Activated B cell treated with CpG ODN at 0.5 μM for 24 hours (primary cell): ENCODE data around the gene BCAS3. TPM values are rescaled to one million over a fixed set of nuclear protein-coding genes. Genes with fewer than 3 reads are reported as not detected.

ENCODE experiments used
- ATAC-seq: fragments of 200-7000 bp; cut with Tn5 transposase; one replicate; pipeline ENCODE4 v1.10.0; 2021; ENCODE audit warnings: low read depth, mild to moderate bottlenecking, moderate library complexity
- CTCF ChIA-PET: fragments of 350-600 bp; sonication (Branson Sonifier 250); formaldehyde crosslinking; loops from one replicate; lab custom pipeline; 2021; ENCODE audit warnings: antibody characterized with exemption; lab: Charles Lee
- POLR2A ChIA-PET: fragments of 350-600 bp; sonication (Branson Sonifier 250); formaldehyde crosslinking; loops from one replicate; lab custom pipeline; 2021; ENCODE audit warnings: antibody characterized with exemption; lab: Charles Lee
- DNase-seq: peaks from one replicate; pipeline ENCODE4 v3.0.0; 2022
- H3K27ac Mint-ChIP-seq: one replicate; pipeline ENCODE4 v1.8.0; 2020; ENCODE audit warnings: mixed read lengths
- H3K27me3 Mint-ChIP-seq: one replicate; pipeline ENCODE4 v1.8.0; 2021; ENCODE audit warnings: mixed read lengths
- H3K36me3 Mint-ChIP-seq: one replicate; pipeline ENCODE4 v1.8.0; 2021; ENCODE audit warnings: low read depth, mixed read lengths
- H3K4me1 Mint-ChIP-seq: one replicate; pipeline ENCODE4 v1.8.0; 2021; ENCODE audit warnings: mixed read lengths
- H3K4me3 Mint-ChIP-seq: one replicate; pipeline ENCODE4 v1.8.0; 2020; ENCODE audit warnings: mild to moderate bottlenecking, mixed read lengths
- H3K9me3 Mint-ChIP-seq: one replicate; pipeline ENCODE4 v1.8.0; 2020; ENCODE audit warnings: mixed read lengths
- intact Hi-C: fragments of 100-400 bp; cut with micrococcal nuclease; formaldehyde crosslinking; loops from one replicate; pipeline ENCODE4 v1.15.1; 2024
- total RNA-seq: library from RNA; stranded (reverse); gene quantifications from 2 replicates; pipeline ENCODE4 v1.2.3, GENCODE V29; 2022
- TF ChIP-seq, protein P1 (sequence below): fragments of 200-600 bp; IDR thresholded peaks from one replicate; pipeline ENCODE4 v1.8.0; 2022; ENCODE audit warnings: antibody characterized with exemption, mild to moderate bottlenecking

The BCAS3 gene
- total RNA-seq, 1 donor from 2014 or later: 37.5 TPM

DNA sequence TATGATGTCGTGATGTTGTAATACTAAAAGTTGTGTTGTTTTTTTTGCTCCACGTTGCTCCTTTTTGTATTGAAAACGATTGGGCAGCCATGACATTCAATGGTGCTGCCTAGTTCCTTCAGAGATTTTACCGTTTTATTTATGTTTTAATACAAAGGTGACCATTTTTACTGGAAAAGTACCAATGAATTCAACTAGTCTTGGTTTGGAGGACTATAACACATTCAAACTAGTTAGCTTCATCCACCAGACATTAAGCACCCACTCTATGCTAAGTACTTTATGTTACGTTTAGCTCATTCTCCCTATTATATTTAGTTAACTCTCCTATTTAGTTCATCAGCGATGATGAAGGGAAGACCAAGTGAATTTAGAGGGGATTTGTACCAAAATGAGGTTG is 605.4 kb downstream of the BCAS3 start:
- H3K4me3 Mint-ChIP-seq: no peak overlapping the region
- intact Hi-C loops: no loop called here
- CTCF ChIA-PET: no interaction called here
- H3K36me3 Mint-ChIP-seq: no peaks in the 10 kb centered on the region
- DNase-seq: no peak
- H3K27ac Mint-ChIP-seq: no peak overlapping the region
- ATAC-seq: no peak
- POLR2A ChIA-PET: no interaction called here
- H3K27me3 Mint-ChIP-seq: no peaks in the 10 kb centered on the region
- TF ChIP-seq, protein P1, sequence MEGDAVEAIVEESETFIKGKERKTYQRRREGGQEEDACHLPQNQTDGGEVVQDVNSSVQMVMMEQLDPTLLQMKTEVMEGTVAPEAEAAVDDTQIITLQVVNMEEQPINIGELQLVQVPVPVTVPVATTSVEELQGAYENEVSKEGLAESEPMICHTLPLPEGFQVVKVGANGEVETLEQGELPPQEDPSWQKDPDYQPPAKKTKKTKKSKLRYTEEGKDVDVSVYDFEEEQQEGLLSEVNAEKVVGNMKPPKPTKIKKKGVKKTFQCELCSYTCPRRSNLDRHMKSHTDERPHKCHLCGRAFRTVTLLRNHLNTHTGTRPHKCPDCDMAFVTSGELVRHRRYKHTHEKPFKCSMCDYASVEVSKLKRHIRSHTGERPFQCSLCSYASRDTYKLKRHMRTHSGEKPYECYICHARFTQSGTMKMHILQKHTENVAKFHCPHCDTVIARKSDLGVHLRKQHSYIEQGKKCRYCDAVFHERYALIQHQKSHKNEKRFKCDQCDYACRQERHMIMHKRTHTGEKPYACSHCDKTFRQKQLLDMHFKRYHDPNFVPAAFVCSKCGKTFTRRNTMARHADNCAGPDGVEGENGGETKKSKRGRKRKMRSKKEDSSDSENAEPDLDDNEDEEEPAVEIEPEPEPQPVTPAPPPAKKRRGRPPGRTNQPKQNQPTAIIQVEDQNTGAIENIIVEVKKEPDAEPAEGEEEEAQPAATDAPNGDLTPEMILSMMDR: no peak
- H3K4me1 Mint-ChIP-seq: peaks cover 16% of the 10 kb centered on the region
- H3K9me3 Mint-ChIP-seq: peaks cover 2% of the 10 kb centered on the region

DNA sequence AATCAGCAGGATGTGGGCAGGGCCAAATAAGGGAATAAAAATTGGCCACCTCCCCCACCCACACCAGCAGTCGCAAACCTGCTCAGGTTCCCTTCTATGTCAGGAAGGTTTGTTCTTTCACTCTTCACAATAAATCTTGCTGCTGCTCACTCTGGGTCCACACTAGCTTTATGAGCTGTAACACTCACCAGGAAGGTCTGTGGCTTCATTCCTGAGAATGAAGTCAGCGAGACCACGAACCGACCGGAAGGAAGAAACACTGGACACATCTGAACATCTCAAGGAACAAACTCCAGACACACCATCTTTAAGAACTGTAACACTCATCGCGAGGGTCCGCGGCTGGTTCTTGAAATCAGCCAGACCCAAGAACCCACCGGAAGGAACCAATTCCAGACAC is 606.5 kb downstream of the BCAS3 start:
- ATAC-seq: no peak
- H3K9me3 Mint-ChIP-seq: peaks cover 2% of the 10 kb centered on the region
- H3K27ac Mint-ChIP-seq: no peak overlapping the region
- intact Hi-C loops: no loop called here
- H3K36me3 Mint-ChIP-seq: no peaks in the 10 kb centered on the region
- ChIA-PET CTCF (no interaction called here), POLR2A (no interaction called here)
- TF ChIP-seq, protein P1: no peak
- no peak for DNase-seq
- H3K4me3 Mint-ChIP-seq: no peak overlapping the region
- no peaks in the 10 kb centered on the region for H3K27me3 Mint-ChIP-seq
- H3K4me1 Mint-ChIP-seq: peaks cover 9% of the 10 kb centered on the region

DNA sequence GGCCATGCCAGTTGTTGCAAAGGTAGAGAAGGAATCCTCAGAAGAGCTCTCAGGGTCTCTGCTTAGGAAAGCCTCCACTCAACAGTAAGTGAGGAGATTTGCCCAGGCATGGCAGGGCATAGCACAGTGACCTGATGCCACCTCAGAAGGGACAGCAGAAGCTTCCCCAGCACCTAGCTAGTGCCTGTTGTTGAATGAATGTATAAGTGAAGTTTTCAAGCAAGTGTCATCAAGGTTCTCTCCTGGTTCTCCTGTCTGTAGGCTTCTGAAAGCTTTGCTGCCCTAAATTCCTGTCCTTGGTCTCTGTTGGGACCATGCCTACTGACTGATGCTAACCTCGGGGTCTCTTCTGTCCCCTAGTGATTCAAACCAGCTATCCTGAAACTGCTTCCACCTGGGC is 607.1 kb downstream of the BCAS3 start:
- CTCF ChIA-PET: no interaction called here
- no peaks in the 10 kb centered on the region for H3K36me3 Mint-ChIP-seq
- intact Hi-C loops: no loop called here
- peaks cover 2% of the 10 kb centered on the region for H3K9me3 Mint-ChIP-seq
- no peaks in the 10 kb centered on the region for H3K27me3 Mint-ChIP-seq
- TF ChIP-seq, protein P1: no peak
- ATAC-seq (no peak), DNase-seq (no peak)
- H3K4me1 Mint-ChIP-seq: peaks cover 3% of the 10 kb centered on the region
- no peak overlapping the region for H3K27ac Mint-ChIP-seq
- no peak overlapping the region for H3K4me3 Mint-ChIP-seq
- POLR2A ChIA-PET: no interaction called here

DNA sequence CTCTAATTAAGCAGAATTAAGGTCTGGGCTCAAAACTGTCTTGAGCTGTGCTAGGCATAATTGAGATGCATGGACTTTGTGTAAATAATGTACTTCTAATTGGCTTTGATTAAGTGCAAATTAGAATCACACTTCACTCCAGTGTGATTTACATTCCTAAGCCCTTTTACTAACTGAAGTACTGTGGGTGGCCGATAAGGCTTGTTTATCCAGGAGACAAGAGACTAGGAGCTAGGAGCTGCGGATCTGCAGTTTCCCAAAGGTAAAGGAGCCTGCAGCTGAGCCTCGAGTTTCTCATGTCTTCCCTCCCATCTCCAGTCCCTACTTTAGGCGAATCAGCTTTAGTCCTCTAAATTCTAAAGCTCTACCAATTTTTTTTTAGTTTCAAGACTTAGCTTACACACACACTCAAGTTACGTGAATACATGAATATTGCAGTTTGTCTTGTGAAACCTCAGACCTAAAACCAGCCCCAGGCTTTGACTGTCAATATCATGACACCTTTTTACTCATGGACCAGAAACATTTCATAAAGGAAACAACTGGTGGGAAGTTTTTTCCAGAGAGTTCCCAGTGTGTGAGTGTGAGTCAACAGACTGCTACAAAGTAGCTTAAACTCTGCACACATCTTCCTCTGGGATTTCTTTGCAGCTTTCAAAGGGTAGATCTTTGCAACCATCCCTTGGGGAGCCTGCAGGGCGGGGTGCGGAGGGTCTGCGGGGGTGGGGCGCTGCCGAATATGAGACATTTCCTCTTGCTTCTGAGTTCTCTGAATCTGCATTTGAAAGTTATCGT is 608.1 kb downstream of the BCAS3 start:
- H3K4me1 Mint-ChIP-seq: no peaks in the 10 kb centered on the region
- DNase-seq: no peak
- H3K27ac Mint-ChIP-seq: no peak overlapping the region
- no peak for ATAC-seq
- no peaks in the 10 kb centered on the region for H3K36me3 Mint-ChIP-seq
- intact Hi-C loops: no loop called here
- H3K4me3 Mint-ChIP-seq: no peak overlapping the region
- no peaks in the 10 kb centered on the region for H3K27me3 Mint-ChIP-seq
- POLR2A ChIA-PET: no interaction called here
- CTCF ChIA-PET: no interaction called here
- H3K9me3 Mint-ChIP-seq: peaks cover 2% of the 10 kb centered on the region
- TF ChIP-seq, protein P1: no peak

DNA sequence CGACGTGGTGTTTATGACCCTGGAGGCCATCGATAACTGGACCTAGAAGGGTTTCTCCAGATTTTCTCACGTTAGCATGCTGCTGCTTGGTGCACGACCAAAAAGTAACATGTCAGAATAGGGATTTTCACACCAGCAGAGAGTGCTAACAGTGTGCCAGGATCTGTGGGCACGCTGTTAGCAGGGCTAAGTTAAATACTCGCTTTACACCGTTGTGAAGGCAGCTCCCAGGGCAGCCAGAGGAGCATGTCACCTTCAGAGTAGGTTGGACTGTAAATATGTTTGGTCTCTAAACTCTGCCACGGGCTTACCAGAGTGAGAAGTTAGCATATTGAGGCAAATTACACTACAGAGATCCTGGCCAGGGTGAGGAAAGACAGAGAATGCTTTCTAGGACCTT is 608.8 kb downstream of the BCAS3 start:
- intact Hi-C loops: no loop called here
- Mint-ChIP-seq H3K9me3 (peaks cover 2% of the 10 kb centered on the region), H3K4me1 (no peaks in the 10 kb centered on the region), H3K27me3 (no peaks in the 10 kb centered on the region), H3K36me3 (no peaks in the 10 kb centered on the region), H3K27ac (no peak overlapping the region), H3K4me3 (no peak overlapping the region)
- ATAC-seq: no peak
- TF ChIP-seq, protein P1: no peak
- ChIA-PET POLR2A (no interaction called here), CTCF (no interaction called here)
- DNase-seq: no peak
